Skin of body (tissue), 2 donors: Measurements from ENCODE around the gene OBSCN. TPM values are rescaled to one million over a fixed set of nuclear protein-coding genes. Genes with fewer than 3 reads are reported as not detected.
A peak's percentile ranks its signal among the peaks of the same experiment; 100 is the strongest.
"Not testable (repeated sequence)": the region's sequence is repeated elsewhere in the genome, so short reads cannot be mapped to it uniquely, and the experiment has no call there.

Experiments
- DNase-seq: peaks from one replicate; lab custom pipeline; 2025; lab: John Stamatoyannopoulos, UW
- total RNA-seq: library from RNA; depleted of rRNA; stranded (reverse); fragments of >200 nt; gene quantifications from one replicate; pipeline ENCODE4 v1.2.3, GENCODE V29; 2014

OBSCN gene
- total RNA-seq, 1 donor from 2014 or later: 79.3 TPM

GRCh38 chr1:228182296-228183030, 25.4 kb upstream of the OBSCN start:
- no peak for DNase-seq

- DNase-seq: no peak
These were observed 23.7 kb upstream of the OBSCN start for GRCh38 chr1:228184152-228184551.

- no peak for DNase-seq
These were observed 22.2 kb upstream of the OBSCN start for GRCh38 chr1:228185641-228185965.

- not testable (repeated sequence) for DNase-seq
These were observed 19.6 kb upstream of the OBSCN start for GRCh38 chr1:228188249-228188648.

GRCh38 chr1:228190182-228190581, 17.7 kb upstream of the OBSCN start:
- DNase-seq: no peak

GRCh38 chr1:228190778-228191177, 17.1 kb upstream of the OBSCN start:
- no peak for DNase-seq

GRCh38 chr1:228194436-228194835, 13.4 kb upstream of the OBSCN start:
- no peak for DNase-seq

GRCh38 chr1:228194921-228195812, 12.7 kb upstream of the OBSCN start:
- DNase-seq: no peak

- no peak for DNase-seq
These were observed 10.2 kb upstream of the OBSCN start for GRCh38 chr1:228197555-228198147.

- DNase-seq: no peak
These were observed 8.8 kb upstream of the OBSCN start for GRCh38 chr1:228198977-228199590.

- DNase-seq: peak; percentile 42
These were observed 2.9 kb upstream of the OBSCN start for GRCh38 chr1:228204958-228205357.

GRCh38 chr1:228205526-228206436, 2.1 kb upstream of the OBSCN start:
- DNase-seq: no peak

GRCh38 chr1:228206582-228207351, 1.1 kb upstream of the OBSCN start:
- no peak for DNase-seq

- DNase-seq: no peak
These were observed 448 bp upstream of the OBSCN start for GRCh38 chr1:228207381-228207810.

GRCh38 chr1:228208831-228209551, 1.1 kb downstream of the OBSCN start:
- no peak for DNase-seq

- DNase-seq: no peak
These were observed 1.8 kb downstream of the OBSCN start for GRCh38 chr1:228209657-228210056.

- no peak for DNase-seq
These were observed 2.3 kb downstream of the OBSCN start for GRCh38 chr1:228210076-228210651.

- DNase-seq: no peak
These were observed 3.1 kb downstream of the OBSCN start for GRCh38 chr1:228210712-228211530.
